ENCODE results near the gene TTYH2. TPM values are rescaled to one million over a fixed set of nuclear protein-coding genes. Genes with fewer than 3 reads are reported as not detected.

The TTYH2 gene
- total and polyA plus RNA-seq, 2 experiments from 2014 or later, result 0.38 TPM; not detected in 1

GRCh38 chr17:74170924-74171323, 42.4 kb upstream of the TTYH2 start:
- Histone ChIP-seq H3K36me3 (ENCODE audit: low read depth) (no peaks in the 10 kb centered on the region), H2AFZ (no peak overlapping the region), H3K79me2 (ENCODE audit: insufficient read depth) (no peaks in the 10 kb centered on the region), H3K27ac (no peak overlapping the region), H4K20me1 (ENCODE audit: insufficient read depth) (no peaks in the 10 kb centered on the region), H3K4me1 (ENCODE audit: insufficient read depth) (no peaks in the 10 kb centered on the region), H3F3A (ENCODE audit: insufficient read depth) (no peaks in the 10 kb centered on the region), H3K4me3 (no peak overlapping the region), H3K9me2 (ENCODE audit: insufficient read depth) (no peaks in the 10 kb centered on the region), H3K9me3 (ENCODE audit: low read depth) (no peaks in the 10 kb centered on the region), H3K4me2 (ENCODE audit: unreplicated experiment) (no peak overlapping the region), H3K9ac (no peak overlapping the region), H3K27me3 (replicated peaks; ENCODE audit: insufficient read depth) (peaks cover 14% of the 10 kb centered on the region; the same call in 1 of the 2 replicates)
- in situ Hi-C loops (cut with MboI), result loop anchor here (25.0 kb wide), 1 partner anchor 734 kb away; no protein-coding TSS in a partner anchor
- 72 to 86% methylated on average over 1 of the region's 1 CpG for WGBS, 2 experiments (ENCODE audit: low coverage in 1 of 2, low lambda C conversion rate in 2 of 2, missing lambda C conversion rate in 2 of 2)
- DNase-seq, result no peak
- TF ChIP-seq EZH2phosphoT487 (IDR thresholded peaks at IDR 0.05; ENCODE audit: insufficient read depth, low read depth), result no peak
- no peak for TF ChIP-seq EZH2 (IDR thresholded peaks at IDR 0.05; ENCODE audit: insufficient read depth, poor library complexity, severe bottlenecking)

- Histone ChIP-seq H3K27me3 (replicated peaks; ENCODE audit: insufficient read depth) (peaks cover 14% of the 10 kb centered on the region; the same call in 1 of the 2 replicates), H3K9ac (no peak overlapping the region), H3K27ac (no peak overlapping the region), H3K4me3 (no peak overlapping the region), H3K79me2 (ENCODE audit: insufficient read depth) (no peaks in the 10 kb centered on the region), H3K36me3 (ENCODE audit: low read depth) (no peaks in the 10 kb centered on the region), H3K9me3 (ENCODE audit: low read depth) (no peaks in the 10 kb centered on the region), H3K4me2 (ENCODE audit: unreplicated experiment) (no peak overlapping the region), H3K9me2 (ENCODE audit: insufficient read depth) (no peaks in the 10 kb centered on the region), H4K20me1 (ENCODE audit: insufficient read depth) (no peaks in the 10 kb centered on the region), H2AFZ (no peak overlapping the region), H3F3A (ENCODE audit: insufficient read depth) (peaks cover 6% of the 10 kb centered on the region; the same call in 1 of the 2 replicates), H3K4me1 (ENCODE audit: insufficient read depth) (no peaks in the 10 kb centered on the region)
- no peak for DNase-seq
- TF ChIP-seq EZH2phosphoT487 (IDR thresholded peaks at IDR 0.05; ENCODE audit: insufficient read depth, low read depth), result no peak
- no peak for TF ChIP-seq EZH2 (IDR thresholded peaks at IDR 0.05; ENCODE audit: insufficient read depth, poor library complexity, severe bottlenecking)
- in situ Hi-C loops (cut with MboI), result loop anchor here (25.0 kb wide), 1 partner anchor 735 kb away; no protein-coding TSS in a partner anchor
- 28 to 38% methylated on average over 3 of the region's 3 CpGs for WGBS, 2 experiments (ENCODE audit: low coverage in 1 of 2, low lambda C conversion rate in 2 of 2, missing lambda C conversion rate in 2 of 2)
These were observed 40.7 kb upstream of the TTYH2 start for GRCh38 chr17:74172700-74173099.

- Histone ChIP-seq H3K27ac (no peak overlapping the region), H3K36me3 (ENCODE audit: low read depth) (no peaks in the 10 kb centered on the region), H3K4me3 (no peak overlapping the region), H3K4me1 (ENCODE audit: insufficient read depth) (no peaks in the 10 kb centered on the region), H2AFZ (no peak overlapping the region), H3K9me3 (ENCODE audit: low read depth) (no peaks in the 10 kb centered on the region), H4K20me1 (ENCODE audit: insufficient read depth) (no peaks in the 10 kb centered on the region), H3K27me3 (replicated peaks; ENCODE audit: insufficient read depth) (0 out of 2 replicates have a peak, but pooled peaks cover 18% of the 10 kb centered on the region), H3F3A (ENCODE audit: insufficient read depth) (peaks cover 6% of the 10 kb centered on the region; the same call in 1 of the 2 replicates), H3K9me2 (ENCODE audit: insufficient read depth) (no peaks in the 10 kb centered on the region), H3K9ac (no peak overlapping the region), H3K4me2 (ENCODE audit: unreplicated experiment) (no peak overlapping the region), H3K79me2 (ENCODE audit: insufficient read depth) (no peaks in the 10 kb centered on the region)
- WGBS, 2 experiments (ENCODE audit: low coverage in 1 of 2, low lambda C conversion rate in 2 of 2, missing lambda C conversion rate in 2 of 2), result 33 to 37% methylated on average over 10 of the region's 10 CpGs
- peak; percentile 78 for DNase-seq
- in situ Hi-C loops (cut with MboI), result no loop called here
- TF ChIP-seq EZH2 (IDR thresholded peaks at IDR 0.05; ENCODE audit: insufficient read depth, poor library complexity, severe bottlenecking) (no peak), EZH2phosphoT487 (IDR thresholded peaks at IDR 0.05; ENCODE audit: insufficient read depth, low read depth) (no peak)
These were observed 36.8 kb upstream of the TTYH2 start for GRCh38 chr17:74176546-74177001.

DNA sequence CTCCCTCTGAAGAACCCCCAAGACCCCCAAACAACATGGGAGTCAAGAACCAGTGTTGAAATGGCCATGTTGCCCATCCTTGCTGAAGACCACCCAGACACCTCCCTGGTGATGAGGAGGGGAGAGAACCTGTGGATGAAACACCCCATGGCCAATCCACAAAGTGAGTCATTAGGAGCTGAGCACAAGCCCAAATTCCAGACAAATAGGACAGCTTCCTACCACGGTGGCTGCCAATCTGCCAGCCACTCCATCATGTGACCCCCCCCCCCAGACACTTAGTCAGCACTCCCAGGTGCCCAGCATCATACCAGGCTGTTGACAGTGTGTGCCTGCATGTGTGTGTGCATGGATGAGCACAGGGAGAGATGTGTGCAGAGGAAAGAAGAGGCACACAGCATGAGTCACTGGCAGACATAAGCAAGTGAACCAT, 36.3 kb upstream of the TTYH2 start:
- H3K4me2 ChIP-seq (ENCODE audit: unreplicated experiment), result no peak overlapping the region
- no peaks in the 10 kb centered on the region for H3K79me2 ChIP-seq (ENCODE audit: insufficient read depth)
- no peaks in the 10 kb centered on the region for H4K20me1 ChIP-seq (ENCODE audit: insufficient read depth)
- no peak overlapping the region for H3K4me3 ChIP-seq
- no peaks in the 10 kb centered on the region for H3K4me1 ChIP-seq (ENCODE audit: insufficient read depth)
- H3K9ac ChIP-seq, result no peak overlapping the region
- H3K9me2 ChIP-seq (ENCODE audit: insufficient read depth), result no peaks in the 10 kb centered on the region
- 0 out of 2 replicates have a peak, but pooled peaks cover 18% of the 10 kb centered on the region for H3K27me3 ChIP-seq (replicated peaks; ENCODE audit: insufficient read depth)
- WGBS, 2 experiments (ENCODE audit: low coverage in 1 of 2, low lambda C conversion rate in 2 of 2, missing lambda C conversion rate in 2 of 2), result 0% methylated on average over 1 of the region's 1 CpG
- in situ Hi-C loops (cut with MboI), result no loop called here
- H2AFZ ChIP-seq, result no peak overlapping the region
- DNase-seq, result peak; percentile 63
- no peak overlapping the region for H3K27ac ChIP-seq
- H3F3A ChIP-seq (ENCODE audit: insufficient read depth), result peaks cover 6% of the 10 kb centered on the region; the same call in 1 of the 2 replicates
- TF ChIP-seq EZH2phosphoT487 (IDR thresholded peaks at IDR 0.05; ENCODE audit: insufficient read depth, low read depth), result no peak
- TF ChIP-seq EZH2 (IDR thresholded peaks at IDR 0.05; ENCODE audit: insufficient read depth, poor library complexity, severe bottlenecking), result no peak
- no peaks in the 10 kb centered on the region for H3K36me3 ChIP-seq (ENCODE audit: low read depth)
- H3K9me3 ChIP-seq (ENCODE audit: low read depth), result no peaks in the 10 kb centered on the region
